NT2/D1 (cell line): ENCODE results near the gene STAT4.

ENCODE experiments used
- DNase-seq: peaks from one replicate; pipeline ENCODE4 v3.0.0-alpha.2; 2011; ENCODE audit warnings: low read depth, low spot score
- H3K27me3 ChIP-seq: 2 replicates; pipeline ENCODE4 v1.6.0; 2011; ENCODE audit warnings: mild to moderate bottlenecking; ENCODE audit not compliant: insufficient read length, insufficient read depth
- H3K36me3 ChIP-seq: 2 replicates; pipeline ENCODE4 v1.6.1; 2011; ENCODE audit warnings: mild to moderate bottlenecking, low read length, mixed read lengths; ENCODE audit not compliant: insufficient read depth, insufficient read length
- H3K4me1 ChIP-seq: 2 replicates; pipeline ENCODE4 v1.5.1; 2011; ENCODE audit not compliant: insufficient read depth, insufficient read length
- H3K4me3 ChIP-seq: 2 replicates; pipeline ENCODE4 v1.5.1; 2011; ENCODE audit warnings: low read depth; ENCODE audit not compliant: insufficient read length
- H3K9ac ChIP-seq: 2 replicates; pipeline ENCODE4 v1.6.0; 2011; ENCODE audit warnings: low read depth; ENCODE audit not compliant: insufficient read length
- H3K9me3 ChIP-seq: 2 replicates; pipeline ENCODE4 v1.5.1; 2011; ENCODE audit warnings: mild to moderate bottlenecking, low read length; ENCODE audit not compliant: insufficient read depth
- SUZ12 ChIP-seq: IDR thresholded peaks from 2 replicates; pipeline ENCODE4 v1.6.1; 2011; ENCODE audit not compliant: insufficient read length, insufficient read depth; ENCODE audit errors: extremely low read depth
- YY1 ChIP-seq: IDR thresholded peaks from 2 replicates; pipeline ENCODE4 v1.6.1; 2011; ENCODE audit not compliant: insufficient read length, insufficient read depth
- ZNF274 ChIP-seq: IDR thresholded peaks from 2 replicates; pipeline ENCODE4 v1.6.1; 2011; ENCODE audit warnings: mild to moderate bottlenecking, low read depth, low read length

The STAT4 gene

GRCh38 chr2:191166111-191166755, 15.4 kb upstream of the STAT4 start:
- TF ChIP-seq SUZ12 (no peak), YY1 (no peak), ZNF274 (no peak)
- no peaks in the 10 kb centered on the region for H3K9me3 ChIP-seq
- H3K4me1 ChIP-seq = no peaks in the 10 kb centered on the region
- no peaks in the 10 kb centered on the region for H3K27me3 ChIP-seq
- H3K4me3 ChIP-seq = no peak overlapping the region
- H3K36me3 ChIP-seq = no peaks in the 10 kb centered on the region
- DNase-seq = no peak
- H3K9ac ChIP-seq = no peak overlapping the region

DNA sequence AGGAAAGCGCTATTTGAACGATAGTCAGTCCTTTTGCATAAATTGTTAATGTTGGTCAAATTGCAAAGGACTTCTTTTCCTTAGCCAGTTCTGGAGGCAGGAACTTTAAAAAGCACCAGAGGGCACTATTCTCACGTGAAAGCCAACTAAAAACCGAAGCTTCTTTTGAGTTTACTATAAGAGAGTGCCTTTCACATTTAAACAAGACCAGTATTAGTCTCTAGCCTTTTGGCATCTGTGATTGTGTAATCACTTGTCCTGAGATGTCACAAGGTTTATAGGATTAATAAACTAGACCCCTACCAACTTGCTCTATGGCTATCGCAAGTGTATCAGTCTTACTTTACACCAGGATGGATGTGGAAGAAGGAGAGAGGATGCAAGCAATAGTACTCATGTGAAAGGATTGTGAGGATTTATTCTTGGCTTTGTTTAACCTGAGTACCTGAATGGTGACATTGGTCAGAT, 14.4 kb upstream of the STAT4 start:
- TF ChIP-seq ZNF274 = no peak
- no peak for TF ChIP-seq SUZ12
- no peak for TF ChIP-seq YY1
- no peak for DNase-seq
- Histone ChIP-seq H3K9ac (no peak overlapping the region), H3K4me1 (no peaks in the 10 kb centered on the region), H3K4me3 (no peak overlapping the region), H3K36me3 (no peaks in the 10 kb centered on the region), H3K27me3 (no peaks in the 10 kb centered on the region), H3K9me3 (no peaks in the 10 kb centered on the region)

DNA sequence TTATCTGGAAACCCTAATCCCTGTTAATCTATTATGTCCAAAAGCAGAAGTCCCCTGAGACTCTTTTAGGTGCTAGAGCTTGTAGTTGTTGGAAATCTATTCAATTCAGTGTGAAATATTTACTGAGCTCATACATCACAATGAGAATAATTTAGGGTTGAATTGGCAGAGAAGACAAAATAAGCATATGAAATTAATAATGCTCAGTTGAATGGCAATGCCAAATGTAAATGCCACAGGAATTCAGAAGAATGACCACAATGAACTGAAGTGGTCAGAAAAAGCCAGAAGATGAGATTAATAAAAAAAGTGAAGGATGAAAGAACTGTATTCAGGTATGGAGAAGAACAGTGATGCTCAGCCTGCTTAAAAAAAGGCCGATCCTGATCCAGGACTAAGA, 8.0 kb upstream of the STAT4 start:
- Histone ChIP-seq H3K4me3 (no peak overlapping the region), H3K9me3 (no peaks in the 10 kb centered on the region), H3K9ac (no peak overlapping the region), H3K36me3 (no peaks in the 10 kb centered on the region), H3K4me1 (no peaks in the 10 kb centered on the region), H3K27me3 (no peaks in the 10 kb centered on the region)
- no peak for TF ChIP-seq ZNF274
- no peak for DNase-seq

- no peak for DNase-seq
- H3K27me3 ChIP-seq = no peaks in the 10 kb centered on the region
- H3K9me3 ChIP-seq = no peaks in the 10 kb centered on the region
- no peaks in the 10 kb centered on the region for H3K36me3 ChIP-seq
- no peak for TF ChIP-seq SUZ12
- no peak for TF ChIP-seq ZNF274
- no peak for TF ChIP-seq YY1
- H3K9ac ChIP-seq = no peak overlapping the region
- no peaks in the 10 kb centered on the region for H3K4me1 ChIP-seq
- H3K4me3 ChIP-seq = no peak overlapping the region
These were observed 7.4 kb upstream of the STAT4 start for GRCh38 chr2:191158193-191158592.

GRCh38 chr2:191155608-191156071, 4.8 kb upstream of the STAT4 start:
- H3K36me3 ChIP-seq = no peaks in the 10 kb centered on the region
- TF ChIP-seq SUZ12 (no peak), ZNF274 (no peak), YY1 (no peak)
- DNase-seq = no peak
- H3K4me3 ChIP-seq = no peak overlapping the region
- H3K4me1 ChIP-seq = peaks cover 4% of the 10 kb centered on the region
- peaks cover 7% of the 10 kb centered on the region for H3K27me3 ChIP-seq
- H3K9ac ChIP-seq = no peak overlapping the region
- H3K9me3 ChIP-seq = no peaks in the 10 kb centered on the region

DNA sequence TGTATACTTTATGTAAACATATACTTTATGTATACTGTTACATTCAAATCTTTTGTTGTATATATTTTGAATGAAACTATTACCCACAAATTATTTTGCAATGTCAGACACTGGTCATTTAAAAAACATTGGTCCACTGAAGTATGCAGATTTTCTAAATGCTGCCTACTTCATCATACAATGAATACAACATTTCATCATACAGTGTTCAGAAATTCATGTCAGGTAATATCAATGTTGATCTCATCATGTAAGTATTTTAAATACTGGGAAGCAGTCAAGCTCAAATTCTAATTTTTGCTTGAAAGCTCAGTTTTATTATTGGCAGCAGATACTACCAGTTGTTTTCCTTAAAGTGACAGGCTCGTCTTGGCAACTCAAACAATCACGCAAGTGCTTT, 2.9 kb upstream of the STAT4 start:
- Histone ChIP-seq H3K9me3 (no peaks in the 10 kb centered on the region), H3K27me3 (peaks cover 26% of the 10 kb centered on the region), H3K4me1 (peaks cover 4% of the 10 kb centered on the region), H3K4me3 (no peak overlapping the region), H3K9ac (no peak overlapping the region), H3K36me3 (no peaks in the 10 kb centered on the region)
- TF ChIP-seq YY1 (no peak), SUZ12 (no peak)
- no peak for DNase-seq

GRCh38 chr2:191152482-191153240, 1.9 kb upstream of the STAT4 start:
- Histone ChIP-seq H3K9me3 (no peaks in the 10 kb centered on the region), H3K4me3 (no peak overlapping the region), H3K9ac (no peak overlapping the region), H3K27me3 (peaks cover 33% of the 10 kb centered on the region), H3K4me1 (peaks cover 4% of the 10 kb centered on the region), H3K36me3 (no peaks in the 10 kb centered on the region)
- no peak for TF ChIP-seq ZNF274
- no peak for TF ChIP-seq SUZ12
- no peak for DNase-seq
